DOHH2 (cell line): ENCODE results near the gene KRTAP21-3.

Source experiments
- H3F3A ChIP-seq: fragments of 200-600 bp; sonication (generic), shearing (Covaris generic); 2 replicates; pipeline ENCODE4 v1.6.0; 2016; ENCODE audit warnings: antibody characterized with exemption, mild to moderate bottlenecking; ENCODE audit not compliant: control insufficient read depth, insufficient read depth
- H3K27ac ChIP-seq: fragments of 200-600 bp; sonication (generic); 2 replicates; pipeline ENCODE4 v1.5.1; 2014; ENCODE audit warnings: low read depth, mild to moderate bottlenecking, low read length, moderate library complexity
- H3K27me3 ChIP-seq: fragments of 200-600 bp; sonication (generic); 2 replicates; pipeline ENCODE4 v1.6.1; 2014; ENCODE audit warnings: mild to moderate bottlenecking, low read length, mixed read lengths; ENCODE audit not compliant: control insufficient read depth
- H3K36me3 ChIP-seq: fragments of 200-600 bp; sonication (generic); 2 replicates; pipeline ENCODE4 v1.6.1; 2014; ENCODE audit warnings: mild to moderate bottlenecking, low read length, moderate library complexity, mixed read lengths; ENCODE audit not compliant: control insufficient read depth
- H3K4me1 ChIP-seq: fragments of 200-600 bp; sonication (generic); 2 replicates; pipeline ENCODE4 v1.6.1; 2014; ENCODE audit warnings: mild to moderate bottlenecking, low read length, mixed read lengths; ENCODE audit not compliant: control insufficient read depth
- H3K4me2 ChIP-seq: fragments of 200-600 bp; sonication (generic); 2 replicates; pipeline ENCODE4 v1.6.0; 2014; ENCODE audit warnings: mild to moderate bottlenecking, low read length, moderate library complexity
- H3K4me3 ChIP-seq: fragments of 200-600 bp; sonication (generic); 2 replicates; pipeline ENCODE4 v1.5.1; 2014; ENCODE audit warnings: mild to moderate bottlenecking, low read length, mixed read lengths
- H3K79me2 ChIP-seq: fragments of 200-600 bp; sonication (generic); 2 replicates; pipeline ENCODE4 v1.6.1; 2014; ENCODE audit warnings: mild to moderate bottlenecking, low read length, mixed read lengths; ENCODE audit not compliant: control insufficient read depth
- H3K9me2 ChIP-seq: fragments of 200-600 bp; sonication (generic); replicated peaks from 2 replicates; pipeline ENCODE4 v1.6.1; 2014; ENCODE audit warnings: mild to moderate bottlenecking, low read length, mixed read lengths; ENCODE audit not compliant: control insufficient read depth
- H3K9me3 ChIP-seq: fragments of 200-600 bp; sonication (generic); 2 replicates; pipeline ENCODE4 v1.6.1; 2014; ENCODE audit warnings: antibody characterized with exemption, low read length, mixed read lengths; ENCODE audit not compliant: control insufficient read depth, insufficient read depth
- H4K20me1 ChIP-seq: fragments of 200-600 bp; sonication (generic); 2 replicates; pipeline ENCODE4 v1.6.0; 2014; ENCODE audit warnings: low read depth, mild to moderate bottlenecking, antibody characterized with exemption, low read length, moderate library complexity; ENCODE audit not compliant: control insufficient read depth, insufficient read depth
- CTCF ChIP-seq: fragments of 200-600 bp; sonication (generic); IDR thresholded peaks from one replicate; pipeline ENCODE4 v1.5.1; 2014; ENCODE audit warnings: antibody characterized with exemption, mild to moderate bottlenecking, low read depth, low read length; ENCODE audit not compliant: poor library complexity, severe bottlenecking
- EZH2phosphoT487 ChIP-seq: fragments of 200-600 bp; sonication (generic); IDR thresholded peaks from 2 replicates; pipeline ENCODE4 v1.6.1; 2017; ENCODE audit warnings: borderline replicate concordance, mild to moderate bottlenecking, antibody characterized with exemption, low read length, moderate library complexity, mixed read lengths

The KRTAP21-3 gene

GRCh38 chr21:30726726-30727125 is 8.1 kb upstream of the KRTAP21-3 start:
- H3K4me1 ChIP-seq, result no peaks in the 10 kb centered on the region
- no peaks in the 10 kb centered on the region for H4K20me1 ChIP-seq
- H3F3A ChIP-seq, result no peaks in the 10 kb centered on the region
- TF ChIP-seq CTCF (no peak), EZH2phosphoT487 (no peak)
- no peak overlapping the region for H3K27ac ChIP-seq
- H3K9me2 ChIP-seq, result no peaks in the 10 kb centered on the region
- no peaks in the 10 kb centered on the region for H3K27me3 ChIP-seq
- H3K4me3 ChIP-seq, result no peak overlapping the region
- no peak overlapping the region for H3K4me2 ChIP-seq
- H3K36me3 ChIP-seq, result no peaks in the 10 kb centered on the region
- H3K9me3 ChIP-seq, result no peaks in the 10 kb centered on the region
- H3K79me2 ChIP-seq, result no peaks in the 10 kb centered on the region

GRCh38 chr21:30719401-30719800 is 824 bp upstream of the KRTAP21-3 start:
- H3K9me2 ChIP-seq, result no peaks in the 10 kb centered on the region
- H3F3A ChIP-seq, result no peaks in the 10 kb centered on the region
- H3K27ac ChIP-seq, result no peak overlapping the region
- H3K4me1 ChIP-seq, result no peaks in the 10 kb centered on the region
- TF ChIP-seq CTCF (no peak), EZH2phosphoT487 (no peak)
- H4K20me1 ChIP-seq, result no peaks in the 10 kb centered on the region
- H3K4me3 ChIP-seq, result no peak overlapping the region
- no peak overlapping the region for H3K4me2 ChIP-seq
- no peaks in the 10 kb centered on the region for H3K79me2 ChIP-seq
- no peaks in the 10 kb centered on the region for H3K9me3 ChIP-seq
- H3K36me3 ChIP-seq, result no peaks in the 10 kb centered on the region
- H3K27me3 ChIP-seq, result no peaks in the 10 kb centered on the region

GRCh38 chr21:30717105-30717504 is 1.5 kb downstream of the KRTAP21-3 start:
- Histone ChIP-seq H3K9me3 (no peaks in the 10 kb centered on the region), H3K9me2 (no peaks in the 10 kb centered on the region), H3K27ac (no peak overlapping the region), H4K20me1 (no peaks in the 10 kb centered on the region), H3K36me3 (no peaks in the 10 kb centered on the region), H3K27me3 (no peaks in the 10 kb centered on the region), H3F3A (no peaks in the 10 kb centered on the region), H3K4me2 (no peak overlapping the region), H3K4me3 (no peak overlapping the region), H3K79me2 (no peaks in the 10 kb centered on the region), H3K4me1 (no peaks in the 10 kb centered on the region)
- no peak for TF ChIP-seq EZH2phosphoT487
- no peak for TF ChIP-seq CTCF

- Histone ChIP-seq H3F3A (no peaks in the 10 kb centered on the region), H3K27ac (no peak overlapping the region), H3K4me1 (no peaks in the 10 kb centered on the region), H3K4me3 (no peak overlapping the region), H3K79me2 (no peaks in the 10 kb centered on the region), H3K36me3 (no peaks in the 10 kb centered on the region), H3K9me2 (no peaks in the 10 kb centered on the region), H4K20me1 (no peaks in the 10 kb centered on the region), H3K27me3 (no peaks in the 10 kb centered on the region), H3K4me2 (no peak overlapping the region), H3K9me3 (no peaks in the 10 kb centered on the region)
- TF ChIP-seq CTCF (no peak), EZH2phosphoT487 (no peak)
Measured at GRCh38 chr21:30714946-30715345, 3.6 kb downstream of the KRTAP21-3 start.
